CD1c-positive myeloid dendritic cell (primary cell): ENCODE measurements around the gene ENTPD7.
"Not testable (repeated sequence)": the region's sequence is repeated elsewhere in the genome, so short reads cannot be mapped to it uniquely, and the experiment has no call there.

Source experiments
- DNase-seq: peaks from one replicate; pipeline ENCODE4 v3.0.0-alpha.2; 2016; ENCODE audit errors: extremely low spot score

The ENTPD7 gene, protein sequence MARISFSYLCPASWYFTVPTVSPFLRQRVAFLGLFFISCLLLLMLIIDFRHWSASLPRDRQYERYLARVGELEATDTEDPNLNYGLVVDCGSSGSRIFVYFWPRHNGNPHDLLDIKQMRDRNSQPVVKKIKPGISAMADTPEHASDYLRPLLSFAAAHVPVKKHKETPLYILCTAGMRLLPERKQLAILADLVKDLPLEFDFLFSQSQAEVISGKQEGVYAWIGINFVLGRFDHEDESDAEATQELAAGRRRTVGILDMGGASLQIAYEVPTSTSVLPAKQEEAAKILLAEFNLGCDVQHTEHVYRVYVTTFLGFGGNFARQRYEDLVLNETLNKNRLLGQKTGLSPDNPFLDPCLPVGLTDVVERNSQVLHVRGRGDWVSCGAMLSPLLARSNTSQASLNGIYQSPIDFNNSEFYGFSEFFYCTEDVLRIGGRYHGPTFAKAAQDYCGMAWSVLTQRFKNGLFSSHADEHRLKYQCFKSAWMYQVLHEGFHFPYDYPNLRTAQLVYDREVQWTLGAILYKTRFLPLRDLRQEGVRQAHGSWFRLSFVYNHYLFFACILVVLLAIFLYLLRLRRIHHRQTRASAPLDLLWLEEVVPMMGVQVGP

DNA sequence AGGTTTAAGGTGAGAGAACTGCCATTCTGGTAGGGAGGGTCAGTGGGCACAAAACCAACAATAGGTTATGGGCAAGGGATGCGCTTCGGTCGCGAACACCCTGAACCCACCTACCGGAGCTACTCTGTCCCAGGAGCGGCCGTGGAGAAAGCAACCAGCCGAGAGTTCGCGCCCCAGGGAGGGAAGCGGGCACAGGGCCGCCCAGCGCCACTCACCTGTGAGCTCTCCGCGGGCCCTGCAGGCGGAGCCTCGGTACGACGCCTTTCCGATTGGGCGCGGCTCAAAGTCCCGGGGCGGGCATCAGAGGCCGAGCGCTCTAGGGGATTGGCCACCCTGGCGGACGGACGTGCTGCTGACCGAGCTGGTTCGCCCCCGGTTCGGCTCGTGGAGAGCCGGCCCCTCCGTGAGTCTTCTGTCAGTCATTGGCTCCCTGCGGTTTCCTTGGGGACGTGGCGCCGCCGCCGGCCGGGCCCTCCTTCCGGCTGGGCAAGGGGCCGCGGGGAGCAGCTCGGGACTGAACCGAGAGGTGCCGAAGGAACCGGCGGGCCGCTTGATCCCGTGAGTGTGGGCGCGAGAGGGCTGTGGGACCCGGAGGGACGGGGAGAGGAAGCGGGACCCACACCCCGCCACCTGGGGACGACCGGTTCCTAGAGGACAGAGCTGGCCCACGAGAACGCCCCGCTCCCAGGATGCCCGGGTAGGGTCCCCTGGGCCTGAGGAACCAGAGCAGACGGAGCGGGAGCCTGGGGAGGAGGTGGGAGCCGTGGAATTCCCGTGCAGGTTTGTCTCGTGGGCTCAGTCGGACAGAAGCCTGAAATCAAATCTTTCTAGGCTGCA lies at the start of gene ENTPD7:
TSS of gene ENTPD7 (plus strand) at position 479 of the 837 bp plus-strand sequence. CDS start 448 bp downstream, outside the sequence.
- peak; percentile 96 for DNase-seq

DNA sequence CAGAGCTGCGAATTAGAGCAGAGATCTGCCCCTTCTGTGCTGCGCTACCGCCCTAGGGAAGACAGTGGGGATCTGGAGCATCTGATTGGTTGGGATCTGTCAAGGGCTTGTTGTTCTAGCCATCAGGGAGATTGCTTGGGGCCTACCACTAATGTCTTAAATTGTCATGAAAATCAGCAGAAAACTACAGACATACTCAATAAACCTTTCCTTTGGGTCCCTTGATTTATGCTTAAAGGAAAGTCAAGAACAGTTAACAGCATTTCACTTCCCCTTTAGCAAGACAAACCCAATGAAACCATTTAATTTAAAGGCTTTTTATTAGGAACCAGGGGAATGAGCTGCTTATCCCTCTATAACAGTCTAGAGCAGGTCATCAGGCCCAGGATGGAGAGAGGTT lies 49.1 kb upstream of the ENTPD7 start:
- DNase-seq = no peak

DNA sequence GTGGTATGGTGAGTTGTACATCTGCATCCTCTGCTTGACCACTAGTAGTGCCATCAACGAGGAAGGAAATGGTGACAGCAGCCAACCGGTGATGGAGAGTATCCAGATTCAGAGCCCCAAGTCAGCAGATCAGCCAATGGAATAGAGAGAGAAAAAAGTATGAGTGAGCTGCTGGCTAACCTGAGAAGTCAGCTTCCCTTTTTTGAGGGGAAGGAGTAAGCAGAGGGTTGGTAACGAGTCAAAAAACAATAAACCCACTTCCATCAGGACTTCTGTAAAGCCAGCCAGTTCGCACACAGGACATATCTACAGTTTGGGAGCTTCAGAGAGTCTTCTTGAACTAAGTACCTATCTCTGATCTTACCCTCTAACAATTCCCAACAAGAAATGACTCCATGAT lies 48.0 kb upstream of the ENTPD7 start:
- DNase-seq = no peak

DNA sequence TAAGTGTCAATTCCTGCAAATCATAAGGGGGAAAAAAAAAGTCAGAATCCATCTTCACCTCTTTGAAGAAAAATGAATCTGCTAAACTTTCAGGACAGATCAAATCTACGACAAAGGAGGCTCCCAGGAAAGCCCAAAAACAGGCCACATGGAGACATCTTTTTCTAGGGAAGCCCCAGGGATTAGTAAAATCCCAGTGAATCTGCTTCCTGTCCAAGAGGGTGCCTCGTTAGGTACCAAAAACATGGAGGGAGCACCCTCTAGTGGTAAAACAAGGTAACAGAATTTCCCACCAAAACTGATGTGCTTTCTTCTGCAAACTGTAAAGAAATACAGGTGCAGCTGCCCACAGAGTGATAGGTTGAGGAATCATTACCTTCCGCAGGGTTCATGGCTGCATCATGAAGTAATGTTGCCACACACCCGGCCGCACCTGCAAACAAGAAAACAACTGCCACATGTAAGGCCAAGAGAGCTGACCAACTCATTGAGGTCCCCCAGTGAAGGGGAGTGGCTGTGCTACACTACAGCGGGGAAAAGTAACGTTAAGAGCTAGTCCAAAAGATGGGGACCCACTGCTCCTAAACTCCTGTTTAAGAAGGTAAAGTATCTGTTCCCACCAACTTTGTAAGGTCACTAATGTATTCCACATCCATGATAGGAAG lies 47.0 kb upstream of the ENTPD7 start:
- DNase-seq = peak; percentile 67

DNA sequence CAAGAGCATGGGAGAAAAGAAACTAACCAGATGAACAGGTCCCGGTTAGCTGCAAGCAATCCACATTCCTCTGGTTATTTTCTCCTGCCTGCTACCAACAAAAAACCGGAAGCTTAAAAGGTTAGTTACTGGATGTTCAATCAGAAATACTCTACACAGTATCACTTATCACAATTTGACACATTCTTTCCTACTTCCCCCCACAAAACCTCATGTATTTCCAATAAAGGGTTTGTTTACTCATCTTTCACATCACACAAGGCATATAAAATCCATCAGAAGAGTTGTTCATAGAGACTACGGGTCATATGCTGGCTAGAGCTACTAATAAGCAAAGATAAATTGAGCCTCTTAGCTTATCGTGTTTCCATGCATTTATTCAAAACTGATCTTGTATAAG lies 43.9 kb upstream of the ENTPD7 start:
- no peak for DNase-seq

DNA sequence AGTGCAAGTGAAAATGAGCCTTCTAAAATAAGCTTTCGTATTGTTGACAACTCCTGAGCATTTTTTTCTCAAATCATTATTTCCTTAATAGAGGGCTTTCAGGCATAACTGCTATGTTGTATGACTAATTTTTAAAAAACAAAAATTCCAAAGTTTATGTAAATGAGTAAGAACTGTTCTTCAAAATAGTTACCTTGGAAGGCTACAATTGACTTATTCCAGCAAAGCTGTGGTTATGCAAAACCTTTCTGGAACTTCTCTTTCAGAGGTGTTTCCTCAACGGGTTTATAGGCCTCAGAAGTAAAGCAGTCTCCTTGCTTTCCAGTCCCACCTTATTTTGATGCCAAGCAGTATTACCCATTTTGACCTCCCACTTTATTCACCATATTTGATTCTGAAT lies 41.6 kb upstream of the ENTPD7 start:
- no peak for DNase-seq

DNA sequence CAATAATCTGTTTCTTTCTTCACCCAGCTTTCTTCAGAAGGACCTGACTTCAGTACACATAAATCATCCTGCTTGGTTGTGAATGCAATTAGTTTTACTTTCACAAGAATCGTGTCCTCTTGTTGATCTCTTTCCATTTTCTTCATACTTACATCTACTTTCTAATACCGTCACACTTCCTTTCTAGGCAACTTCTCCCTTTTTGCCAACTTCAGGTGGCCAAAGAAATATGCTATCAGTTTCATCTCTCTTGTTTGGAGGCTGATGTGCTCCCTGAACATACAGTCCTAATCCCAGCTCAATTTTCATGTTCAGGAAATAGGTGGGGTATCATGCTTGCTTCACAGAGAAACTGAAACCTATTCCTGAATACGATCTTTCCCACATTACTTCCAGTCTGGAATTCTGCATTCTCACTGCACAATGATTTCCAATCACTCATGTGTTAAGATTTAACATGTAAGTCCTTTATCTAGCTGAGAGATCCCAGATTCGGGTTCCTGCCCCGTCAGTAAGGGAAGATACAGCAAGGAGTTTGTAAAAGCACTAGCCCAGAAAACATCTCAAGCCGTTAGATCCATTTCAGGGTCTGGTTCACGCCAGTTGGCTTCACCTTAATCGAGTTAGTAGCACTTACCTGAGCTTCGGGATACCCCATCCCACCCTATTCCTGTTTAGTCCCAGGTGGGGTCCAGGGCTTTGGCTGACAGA lies 40.1 kb upstream of the ENTPD7 start:
- DNase-seq = peak; percentile 46

DNA sequence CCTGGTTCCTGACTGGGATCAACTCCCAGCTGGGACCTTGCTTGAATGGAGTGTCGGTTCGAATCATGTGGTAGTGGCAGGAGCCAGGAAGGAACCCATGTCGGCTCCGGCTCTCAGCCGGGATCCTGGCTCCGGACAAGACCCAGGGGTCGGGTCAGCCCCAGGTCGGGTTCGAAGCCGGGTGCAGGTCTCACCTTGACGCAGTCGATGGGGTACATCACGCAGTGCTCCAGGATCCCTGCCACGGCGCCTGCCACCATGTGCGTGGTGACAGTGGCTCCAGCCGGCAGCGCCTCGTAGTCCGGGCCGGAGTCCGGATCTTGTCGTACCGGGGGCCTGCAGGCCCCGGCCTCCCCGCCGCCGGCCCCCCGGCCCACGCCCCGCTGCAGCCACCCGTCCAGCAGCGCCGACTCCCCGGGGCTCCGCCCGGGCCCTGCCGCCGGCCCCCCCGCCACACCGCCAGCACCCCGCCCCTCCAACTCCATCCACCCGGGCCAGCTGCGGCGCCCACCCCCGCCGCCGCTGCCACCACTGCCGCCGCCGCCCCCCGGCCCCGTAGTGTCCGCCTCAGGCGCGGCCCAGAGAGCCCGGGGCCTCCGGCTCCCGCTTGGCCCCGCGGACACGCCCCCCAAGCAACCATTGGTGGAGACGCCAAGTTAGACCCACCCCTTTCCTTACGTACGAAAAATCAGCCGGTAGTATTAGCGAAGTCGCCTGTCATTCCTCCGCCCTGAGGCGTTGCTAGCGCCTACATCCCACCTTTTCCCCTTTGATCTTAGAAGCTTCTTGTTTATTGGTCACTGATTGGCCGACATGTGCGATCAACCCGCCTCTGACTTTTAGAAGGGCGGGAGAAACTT lies 39.2 kb upstream of the ENTPD7 start, which contains the start of gene SLC25A28:
TSS of gene SLC25A28 (minus strand) at position 589 of the 860 bp plus-strand sequence. CDS start at position 485, 104 bp downstream.
- DNase-seq = peak; percentile 99

DNA sequence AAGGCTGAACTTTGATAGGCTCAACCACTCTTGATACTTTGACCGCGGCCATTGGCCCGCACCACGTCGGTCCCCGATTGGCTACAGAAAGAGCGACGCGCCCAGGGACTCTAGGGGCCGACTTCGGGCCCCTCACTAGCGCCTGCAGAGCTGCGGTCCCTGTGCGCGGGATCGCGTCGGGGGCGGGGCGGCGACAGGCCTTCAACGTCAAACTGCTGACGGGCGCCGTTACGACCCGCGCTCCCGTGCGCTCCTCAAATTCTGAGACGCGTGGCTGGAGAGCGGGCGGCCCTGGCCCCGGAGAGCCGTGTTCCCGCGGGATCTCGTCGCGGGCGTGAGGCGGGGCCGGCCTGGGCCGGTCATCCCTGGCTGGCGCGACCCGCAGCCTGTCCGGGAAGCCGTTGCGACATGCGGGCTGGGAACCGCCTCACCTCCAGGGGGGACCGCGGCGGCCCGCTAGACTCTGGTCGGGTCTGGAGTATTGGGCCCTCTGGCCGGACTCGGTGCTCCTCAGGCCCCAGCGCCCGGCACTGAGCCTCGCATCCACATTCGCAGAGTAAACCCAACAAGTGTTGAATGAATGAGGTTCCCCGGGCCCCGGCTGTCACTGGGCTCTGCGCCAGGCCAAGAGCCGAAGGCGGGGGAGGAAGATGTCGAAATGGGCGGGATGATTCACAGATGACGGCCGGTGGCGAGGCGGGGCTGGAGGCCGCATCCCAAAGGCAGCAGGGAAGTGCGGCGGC lies 38.4 kb upstream of the ENTPD7 start:
- peak; percentile 97 for DNase-seq

DNA sequence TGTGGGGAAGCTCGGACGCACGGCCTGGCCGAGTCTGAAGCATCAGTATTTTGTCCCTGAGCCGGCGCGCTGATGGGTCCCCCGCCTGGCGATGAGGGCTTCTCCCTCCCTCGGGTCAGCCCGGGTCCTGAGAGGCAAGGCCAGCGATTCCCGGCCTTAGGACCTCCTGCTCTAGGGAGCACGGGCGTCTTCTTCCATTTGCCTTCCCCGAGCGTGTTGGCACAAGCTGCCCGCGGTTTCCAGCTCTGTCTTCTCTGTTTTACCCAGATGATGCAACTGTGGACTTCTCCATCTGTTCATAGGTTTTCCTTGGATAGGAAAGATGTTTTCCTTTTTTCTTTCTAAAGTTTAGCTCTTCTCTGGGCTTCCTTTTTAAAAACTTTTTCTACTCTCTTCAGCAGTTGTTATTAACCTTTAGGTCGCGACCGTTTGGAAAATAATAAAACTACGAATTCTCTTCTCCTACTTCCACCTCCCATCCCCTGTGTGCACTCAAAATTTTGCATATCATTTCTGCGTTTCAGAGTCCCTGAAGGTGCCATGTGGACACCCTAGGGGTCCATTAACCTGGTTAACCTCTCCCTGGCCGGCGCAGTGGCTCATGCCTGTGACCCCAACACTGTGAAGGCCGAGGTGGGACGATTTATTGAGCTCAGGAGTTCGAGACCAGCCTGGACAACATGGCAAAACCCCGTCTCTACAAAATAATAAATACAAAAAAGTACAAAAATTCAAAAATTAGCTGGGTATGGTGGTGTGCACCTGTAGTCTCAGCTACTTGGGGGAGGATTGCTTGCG lies 37.7 kb upstream of the ENTPD7 start:
- no peak for DNase-seq

DNA sequence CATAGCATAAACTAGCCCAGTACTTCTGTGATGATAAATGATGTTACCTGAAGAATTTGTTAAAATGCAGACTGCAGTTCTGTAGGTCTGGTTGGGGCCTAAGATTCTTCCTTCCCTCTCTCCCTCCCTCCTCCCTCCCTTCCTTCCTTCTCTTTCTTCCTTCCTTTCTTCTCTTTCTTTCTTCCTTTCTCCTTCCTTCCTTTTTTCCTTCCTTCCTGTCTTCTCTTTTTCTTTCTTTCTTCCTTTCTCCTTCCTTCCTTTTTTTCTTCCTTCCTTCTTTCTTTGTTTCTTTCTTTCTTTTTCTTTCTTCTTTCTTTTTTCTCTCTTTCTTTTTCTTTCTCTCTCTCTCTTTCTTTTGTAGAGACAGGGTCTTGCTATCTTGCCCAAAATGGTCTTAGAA lies 35.4 kb upstream of the ENTPD7 start:
- DNase-seq = no peak

DNA sequence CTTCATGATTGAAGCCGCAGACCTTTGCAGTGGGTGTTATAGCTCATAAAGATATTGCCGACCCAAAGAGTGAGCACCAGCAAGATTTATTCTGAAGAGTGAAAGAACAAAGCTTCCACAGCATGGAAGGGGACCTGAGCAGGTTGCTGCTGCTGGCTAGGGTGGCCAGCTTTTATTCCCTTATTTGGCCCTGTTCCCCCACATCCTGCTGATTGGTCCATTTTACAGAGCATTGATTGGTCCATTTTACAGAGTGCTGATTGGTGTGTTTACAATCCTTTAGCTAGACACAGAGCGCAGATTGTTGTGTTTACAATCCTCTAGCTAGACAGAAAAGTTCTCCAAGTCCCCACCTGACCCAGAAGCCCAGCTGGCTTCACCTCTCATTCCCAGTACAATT lies 34.2 kb upstream of the ENTPD7 start:
- not testable (repeated sequence) for DNase-seq

DNA sequence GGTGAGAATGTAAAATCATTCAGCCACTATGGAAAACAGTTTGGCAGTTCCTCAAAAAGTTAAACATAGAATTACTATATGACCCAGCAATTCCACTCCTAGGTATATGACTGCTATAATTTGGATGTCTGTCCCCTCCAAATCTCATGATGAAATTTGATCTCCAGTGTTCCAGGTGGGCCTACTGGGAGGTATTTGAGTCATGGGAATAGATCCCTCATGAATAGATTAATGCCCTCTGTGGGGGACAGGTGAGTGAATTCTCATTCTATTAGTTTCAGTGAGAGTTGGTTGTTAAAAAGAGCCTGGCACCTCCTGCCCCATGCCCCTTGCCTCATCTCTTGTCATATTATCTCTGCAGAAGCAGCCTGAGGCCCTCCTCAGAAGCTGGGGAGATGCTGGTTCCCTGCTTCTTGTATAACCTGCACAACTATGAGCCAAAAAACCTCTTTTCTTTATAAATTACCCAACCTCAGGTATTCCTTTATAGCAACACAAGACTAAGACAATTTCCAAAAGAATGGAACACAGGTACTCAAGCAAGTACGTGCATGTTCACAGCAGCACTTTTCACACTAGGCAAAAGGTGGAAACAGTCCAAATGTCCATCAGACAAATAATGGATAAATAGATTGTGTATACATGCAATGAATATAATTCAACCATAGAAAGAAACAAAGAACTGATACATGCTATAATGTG lies 30.2 kb upstream of the ENTPD7 start:
- DNase-seq = no peak

DNA sequence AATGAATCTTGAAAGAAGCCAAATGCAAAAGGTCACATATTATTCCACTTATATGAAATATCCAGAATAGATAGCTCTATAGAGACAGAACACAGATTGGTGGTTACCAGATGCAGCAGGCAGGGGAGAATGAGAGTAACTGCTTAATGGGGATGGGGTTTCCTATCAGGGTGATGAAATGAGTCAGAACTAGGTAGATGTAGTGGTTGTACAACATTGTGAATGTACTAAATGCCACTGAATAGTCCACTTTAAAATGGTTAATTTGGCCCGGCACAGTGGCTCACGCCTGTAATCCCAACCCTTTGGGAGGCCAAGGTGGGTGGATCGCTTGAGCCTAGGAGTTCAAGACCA lies 29.7 kb upstream of the ENTPD7 start:
- DNase-seq = no peak

DNA sequence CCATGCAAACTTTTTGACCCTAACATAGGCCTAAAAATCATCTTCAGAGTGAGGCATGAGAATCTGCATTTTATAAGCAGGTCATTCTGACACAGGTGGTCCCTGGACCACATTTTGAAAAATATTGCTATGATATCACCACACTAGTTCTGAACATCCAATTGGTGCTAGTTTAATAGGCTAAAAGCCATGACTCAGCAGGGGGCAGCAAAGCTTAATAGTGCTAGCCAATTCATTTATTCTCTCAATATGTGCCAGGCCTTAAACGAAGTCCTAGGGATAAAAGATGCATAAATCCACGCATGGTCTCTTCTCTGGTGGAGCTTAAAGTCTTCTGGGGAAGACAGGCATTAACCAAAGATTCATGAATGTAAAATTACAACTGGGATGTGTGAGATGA lies 28.9 kb upstream of the ENTPD7 start:
- peak; percentile 29 for DNase-seq

DNA sequence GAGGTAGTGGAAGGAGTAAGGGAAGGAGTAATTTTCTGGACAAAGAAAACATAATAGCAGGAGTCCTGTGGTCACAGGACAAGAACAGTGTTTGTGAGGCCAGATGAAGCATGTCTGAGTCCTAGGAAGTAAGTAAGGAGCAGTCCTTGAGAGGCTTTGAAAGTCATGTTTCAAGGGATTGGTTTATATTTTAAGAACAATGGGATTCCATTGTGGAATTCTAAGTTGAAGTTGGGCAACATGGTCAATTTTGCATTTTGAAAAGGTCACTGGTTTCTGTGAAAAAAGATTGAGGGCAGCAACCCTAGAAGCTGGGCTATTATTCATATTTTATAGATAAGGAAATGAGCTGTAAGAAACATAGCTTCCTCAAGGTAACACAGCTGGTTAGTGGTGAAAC lies 28.3 kb upstream of the ENTPD7 start:
- DNase-seq = no peak

DNA sequence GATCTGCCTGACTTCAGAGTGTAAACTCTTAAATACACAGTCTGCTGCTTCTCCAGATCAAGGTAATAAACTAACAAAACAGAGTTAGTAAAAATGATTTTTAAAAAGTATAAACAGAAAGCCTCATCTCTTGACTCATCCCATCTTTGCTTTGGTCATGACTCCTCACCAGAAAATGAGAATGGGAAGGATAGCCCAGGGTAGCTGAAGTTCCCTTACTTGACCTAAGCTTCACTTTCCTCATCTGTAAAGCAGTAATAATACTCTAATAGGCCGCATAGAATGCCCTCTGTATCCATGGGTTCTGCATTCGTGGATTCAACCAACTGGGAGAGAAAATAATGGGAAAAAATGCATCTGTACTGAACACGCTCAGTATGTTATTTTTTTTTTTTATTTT lies 27.8 kb upstream of the ENTPD7 start:
- no peak for DNase-seq

DNA sequence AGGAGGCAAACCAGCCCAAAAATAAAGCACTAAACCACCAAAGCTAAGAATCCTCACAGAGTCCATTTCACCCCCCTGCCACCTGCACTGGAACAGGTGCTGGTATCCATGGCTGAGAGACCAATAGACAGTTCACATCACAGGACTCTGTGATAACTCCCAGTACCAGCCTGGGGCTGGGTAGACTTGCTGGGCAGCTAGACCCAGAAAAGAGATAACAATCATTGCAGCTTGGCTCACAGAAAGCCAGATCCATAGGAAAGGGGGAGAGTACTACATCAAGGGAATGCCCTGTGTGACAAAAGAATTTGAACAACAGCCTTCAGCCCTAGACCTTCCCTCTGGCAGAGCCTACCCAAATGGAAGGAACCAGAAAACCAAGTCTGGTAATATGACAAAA lies 25.5 kb upstream of the ENTPD7 start:
- DNase-seq = no peak
